Pulmonary artery endothelial cell (primary cell): ENCODE data around the gene METTL17. TPM values are rescaled to one million over a fixed set of nuclear protein-coding genes. Genes with fewer than 3 reads are reported as not detected.
"Not testable (repeated sequence)": the region's sequence is repeated elsewhere in the genome, so short reads cannot be mapped to it uniquely, and the experiment has no call there.

Source experiments
- DNase-seq: peaks from one replicate; pipeline ENCODE4 v3.0.0-alpha.2; 2011; ENCODE audit warnings: low read depth, low spot score
- total RNA-seq: library from RNA; depleted of rRNA; stranded (reverse); fragments of >200 nt; gene quantifications from 2 replicates; pipeline ENCODE4 v1.2.3, GENCODE V29; 2014

Gene METTL17
- total RNA-seq, 1 donor from 2014 or later, result 33.2 TPM

- no peak for DNase-seq
Observed at GRCh38 chr14:21024585-21025370, 35.0 kb downstream of the METTL17 start, which contains the start of gene NDRG2. NDRG2 (minus strand) TSS chr14:21025061; CDS start chr14:21023315, 1,746 bp downstream.

DNA sequence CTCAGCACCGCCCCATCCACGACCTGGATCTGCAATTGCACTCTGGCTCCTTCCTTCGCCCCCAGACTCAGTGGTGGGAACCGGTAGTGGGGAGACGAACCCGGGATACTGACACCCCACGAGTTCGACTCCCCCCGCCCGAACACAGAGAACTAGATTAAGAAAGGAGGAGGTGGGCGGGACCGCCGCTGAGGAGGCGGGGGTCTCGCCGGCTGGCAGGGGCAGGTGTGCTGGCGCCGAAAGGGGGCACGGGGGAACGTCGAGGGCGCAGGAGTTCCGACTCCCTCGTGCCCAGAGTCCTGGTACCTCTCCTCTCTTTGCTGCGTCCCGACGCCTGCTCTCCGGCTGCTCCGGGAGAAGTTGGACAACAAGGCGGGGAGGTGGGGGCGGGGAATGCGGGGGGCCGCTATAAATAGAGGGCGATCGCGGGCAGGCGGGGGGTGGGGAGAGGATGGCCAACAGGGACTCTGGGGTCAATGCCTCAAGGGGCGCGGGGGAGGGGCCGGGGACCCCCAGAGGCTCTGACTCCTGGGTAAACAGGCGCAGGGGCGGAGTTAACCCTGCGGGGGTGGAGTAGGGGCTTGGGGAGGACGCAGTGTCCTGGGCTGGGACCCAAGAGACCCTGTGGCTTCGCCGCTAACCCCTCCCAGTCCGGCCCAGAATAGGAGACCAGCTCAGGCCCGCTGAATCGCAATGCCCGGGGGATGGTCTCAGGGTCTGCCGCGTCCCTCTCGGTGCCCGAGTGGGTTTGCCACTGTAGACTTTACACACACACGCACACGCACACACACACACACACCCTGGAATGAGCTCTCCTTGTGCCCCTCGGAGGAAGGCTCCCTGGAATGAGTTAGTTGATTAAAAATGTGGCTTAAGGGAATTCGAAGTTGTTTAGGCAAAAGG, 35.8 kb downstream of the METTL17 start:
- DNase-seq, result no peak

- DNase-seq, result no peak
Observed at GRCh38 chr14:21026274-21026987, 36.7 kb downstream of the METTL17 start.

- DNase-seq, result no peak
Observed at GRCh38 chr14:21026988-21027315, 37.2 kb downstream of the METTL17 start.

- no peak for DNase-seq
Observed at GRCh38 chr14:21029917-21030316, 40.1 kb downstream of the METTL17 start, which contains the start of gene TPPP2. TPPP2 (plus strand) TSS chr14:21030217; CDS start chr14:21030582, 365 bp downstream.

- DNase-seq, result no peak
Observed at GRCh38 chr14:21030531-21030930, 40.8 kb downstream of the METTL17 start.

DNA sequence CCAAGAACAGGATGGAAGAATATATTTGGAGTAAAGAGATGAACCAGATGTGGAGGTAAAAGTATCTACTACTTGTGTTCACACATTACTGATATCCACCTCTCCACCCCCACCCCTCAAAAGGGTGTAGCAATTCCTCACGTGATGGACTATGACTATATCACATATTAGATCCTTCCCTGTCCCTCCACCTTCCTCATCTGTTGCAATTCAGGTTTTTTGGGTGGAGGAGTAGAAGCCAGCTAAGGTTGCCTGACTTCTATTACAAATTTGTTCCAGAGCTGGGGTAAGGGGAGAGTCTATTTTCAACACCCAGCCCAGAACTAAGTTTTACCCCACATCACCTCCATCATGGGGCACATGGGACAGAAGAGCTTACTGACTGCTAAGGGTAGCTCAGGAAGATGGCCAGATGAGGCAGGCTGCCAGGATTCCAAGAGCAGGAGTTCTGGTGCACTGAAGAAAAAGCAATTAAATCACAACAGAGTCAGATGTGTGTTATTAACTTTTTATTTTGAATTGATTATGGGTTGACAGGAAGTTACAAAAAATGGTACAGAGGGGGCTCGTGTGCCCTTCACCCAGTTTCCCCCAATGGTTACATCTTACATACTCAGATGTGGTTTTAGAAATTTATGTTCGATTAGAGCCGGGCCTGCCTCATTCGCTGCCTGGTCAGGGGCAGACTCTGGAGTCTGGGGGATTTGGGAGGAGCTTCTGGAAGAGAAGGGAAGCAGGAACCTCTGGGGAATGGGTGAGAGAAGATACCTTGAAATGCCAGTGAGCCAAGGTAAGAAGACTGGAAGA, 42.7 kb downstream of the METTL17 start:
- DNase-seq, result no peak

- DNase-seq, result no peak
Observed at GRCh38 chr14:21033133-21033698, 43.4 kb downstream of the METTL17 start.

- no peak for DNase-seq
Observed at GRCh38 chr14:21034707-21035106, 44.9 kb downstream of the METTL17 start, which contains the start of gene RNASE13. RNASE13 (minus strand) TSS chr14:21034807; CDS start chr14:21034288, 519 bp downstream.

- DNase-seq, result no peak
Observed at GRCh38 chr14:21036751-21037150, 47.0 kb downstream of the METTL17 start.

GRCh38 chr14:21037156-21037555, 47.4 kb downstream of the METTL17 start:
- DNase-seq, result no peak

DNA sequence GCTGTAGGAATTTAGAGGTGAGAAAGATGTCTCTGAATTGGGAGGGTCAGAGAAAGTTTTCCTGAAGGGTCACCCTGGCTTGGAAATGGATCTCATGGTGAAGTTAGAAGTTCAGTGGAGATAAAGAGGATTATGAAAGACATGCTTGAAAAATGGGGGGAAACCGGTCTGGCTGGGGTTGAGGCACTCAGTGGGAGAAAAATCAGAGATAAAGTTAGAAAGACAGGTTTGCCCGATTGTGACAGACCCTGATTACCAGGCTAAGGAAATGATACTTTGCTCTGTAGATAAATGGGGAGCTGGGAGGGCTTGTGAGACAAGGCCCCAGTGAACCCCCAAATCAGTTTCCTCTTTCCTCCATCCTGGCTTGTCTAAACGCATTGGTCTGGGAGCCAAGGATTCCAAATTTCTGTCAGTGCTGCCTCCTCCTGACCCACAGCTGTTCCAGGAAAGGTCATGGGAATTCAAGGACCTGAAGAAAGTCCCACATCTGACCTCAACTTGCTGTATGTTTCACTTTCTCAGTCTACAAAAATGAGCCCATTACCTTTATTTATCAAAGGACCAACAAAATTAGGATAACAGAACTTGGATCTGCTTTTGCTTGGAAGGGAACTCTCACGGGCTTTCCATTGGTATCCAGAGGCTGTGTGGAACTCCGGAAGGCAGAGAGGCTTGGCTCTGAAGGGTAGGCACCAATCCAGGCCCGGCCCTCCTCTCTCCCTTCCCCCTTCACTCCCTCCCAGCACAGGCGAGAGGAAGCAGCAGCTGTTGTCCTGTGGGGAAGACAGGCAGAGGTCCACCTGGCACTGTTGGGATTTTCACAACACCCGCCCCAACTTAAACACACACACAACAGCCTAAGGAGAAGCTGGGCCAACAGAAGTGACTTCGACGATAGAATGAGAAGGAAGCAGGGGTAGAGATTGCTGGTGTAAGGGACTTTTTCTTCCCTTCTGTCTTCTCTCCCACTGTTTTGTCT, 49.0 kb downstream of the METTL17 start:
- no peak for DNase-seq

- no peak for DNase-seq
Observed at GRCh38 chr14:21039585-21040369, 50.0 kb downstream of the METTL17 start.

DNA sequence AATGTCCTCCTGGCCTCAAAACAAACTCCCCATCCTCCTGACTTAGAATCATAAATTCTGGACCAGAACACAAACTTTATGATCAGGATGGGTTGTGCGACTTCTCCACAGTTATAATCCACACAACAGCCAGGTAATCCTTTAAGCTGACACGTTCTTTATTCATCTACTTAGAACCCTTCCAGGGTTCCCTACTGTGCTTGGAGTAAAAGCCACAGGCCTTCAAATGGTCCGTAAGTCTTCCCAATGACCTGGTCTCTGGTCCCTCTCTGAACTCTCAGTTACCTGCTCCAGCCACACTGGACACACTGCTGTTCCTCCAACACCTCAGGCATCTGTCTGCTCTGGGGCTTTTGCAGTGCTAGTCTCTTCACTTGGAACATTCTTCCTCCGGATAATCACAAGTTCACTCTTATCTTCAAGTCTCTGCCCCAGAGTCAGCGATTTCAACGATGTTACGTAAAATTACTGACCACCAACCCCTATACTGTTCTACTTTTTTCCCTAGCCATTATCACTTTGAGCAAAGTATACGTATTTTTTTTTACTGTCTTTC, 50.7 kb downstream of the METTL17 start:
- DNase-seq, result no peak

- DNase-seq, result not testable (repeated sequence)
Observed at GRCh38 chr14:21040941-21041340, 51.2 kb downstream of the METTL17 start.

DNA sequence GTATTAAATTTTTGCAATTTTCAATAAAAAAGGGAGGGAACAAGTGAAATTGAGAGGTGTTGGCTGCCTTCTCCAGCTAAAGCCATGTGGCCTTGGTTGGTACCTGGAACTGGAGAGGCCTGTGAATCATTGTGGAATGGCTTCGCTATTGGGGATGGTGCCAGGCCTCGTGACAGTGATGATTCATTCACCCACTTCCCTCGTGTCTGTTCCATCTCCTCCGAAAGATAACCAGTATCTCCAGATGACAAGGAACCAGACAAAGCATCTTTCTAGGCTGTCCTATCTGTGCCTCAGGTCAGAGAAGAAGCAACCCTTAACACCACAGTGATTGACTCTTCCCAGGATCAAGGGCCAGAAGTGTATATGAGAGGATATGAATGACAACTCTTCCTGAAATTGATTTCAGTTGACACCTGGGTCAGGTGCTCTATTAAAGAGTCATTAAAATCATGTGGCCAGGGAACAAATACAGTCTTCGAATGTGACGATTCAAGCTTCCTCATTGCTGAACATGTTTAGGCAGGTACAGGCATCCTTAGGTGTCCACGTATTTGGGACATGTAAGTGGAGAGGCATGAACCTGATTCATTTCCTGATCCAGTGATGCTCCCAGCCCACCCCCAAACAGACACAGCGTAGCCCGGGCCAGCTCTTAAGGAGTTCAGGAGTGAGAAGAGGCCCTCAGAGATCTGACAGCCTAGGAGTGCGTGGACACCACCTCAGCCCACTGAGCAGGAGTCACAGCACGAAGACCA, 52.1 kb downstream of the METTL17 start, which contains the start of gene RNASE7:
Gene RNASE7, plus strand, starts transcription at position 687 of the 758 bp plus-strand sequence. CDS start 631 bp downstream, outside the sequence.
- no peak for DNase-seq

- no peak for DNase-seq
Observed at GRCh38 chr14:21042918-21043317, 53.1 kb downstream of the METTL17 start.
